Endothelial cell of umbilical vein (primary cell): Measurements from ENCODE around the gene RAB6B. TPM values are rescaled to one million over a fixed set of nuclear protein-coding genes. Genes with fewer than 3 reads are reported as not detected.

Source experiments
- BruUV-seq: library from RNA; stranded (reverse); fragments of 400-500 nt; replicated peaks from 2 replicates; lab custom pipeline; 2021; lab: Mats Ljungman, UMichigan
- CTCF ChIA-PET: fragments of 300-600, 350-600 bp; sonication (Branson Sonifier 250); formaldehyde crosslinking; loops from one replicate; lab custom pipeline; 2021; ENCODE audit warnings: antibody characterized with exemption, inconsistent platforms; lab: Charles Lee
- POLR2A ChIA-PET: fragments of 300-600, 350-600 bp; sonication (Branson Sonifier 250); formaldehyde crosslinking; loops from one replicate; lab custom pipeline; 2021; ENCODE audit warnings: antibody characterized with exemption, inconsistent platforms; lab: Charles Lee
- DNase-seq: peaks from one replicate; pipeline ENCODE4 v3.0.0-alpha.2; 2011; ENCODE audit warnings: low read depth, low spot score
- FAIRE-seq: peaks from 2 replicates; lab custom pipeline; 2011; peaks lifted over from hg19 to GRCh38; lab: Jason Lieb, UNC
- H2AFZ ChIP-seq: 2 replicates; pipeline ENCODE4 v1.6.0; 2012; ENCODE audit warnings: low read depth, low read length, control low read depth, inconsistent platforms
- H3K27ac ChIP-seq: 2 replicates; pipeline ENCODE4 v1.5.1; 2011; ENCODE audit warnings: low read depth, mild to moderate bottlenecking, control low read depth, low read length, moderate library complexity; ENCODE audit not compliant: insufficient read depth
- H3K27me3 ChIP-seq, 2 experiments: 2 replicates each; pipeline versions ENCODE4 v1.6.0 to v1.6.1; 2011; ENCODE audit warnings: low read length in 2 of 2, mixed read lengths in 1 of 2; ENCODE audit not compliant: control insufficient read depth in 2 of 2, insufficient read depth in 2 of 2
- H3K36me3 ChIP-seq, 2 experiments: 2 replicates in 1 of 2; 3 replicates in 1 of 2; pipeline ENCODE4 v1.5.1; 2011; ENCODE audit warnings: low read length in 2 of 2, mild to moderate bottlenecking in 1 of 2, moderate library complexity in 1 of 2; ENCODE audit not compliant: control insufficient read depth in 2 of 2, insufficient read depth in 2 of 2; ENCODE audit errors: extremely low read depth in 1 of 2
- H3K4me1 ChIP-seq: 3 replicates; pipeline ENCODE4 v1.5.1; 2011; ENCODE audit warnings: mild to moderate bottlenecking, low read length; ENCODE audit not compliant: control insufficient read depth, insufficient read depth; ENCODE audit errors: extremely low read depth
- H3K4me2 ChIP-seq: 2 replicates; pipeline ENCODE4 v1.6.1; 2011; ENCODE audit warnings: low read length, control low read depth, mixed read lengths; ENCODE audit not compliant: insufficient read depth
- H3K4me3 ChIP-seq, 3 experiments: fragments of 200-600 bp in 1 of 3; sonication (generic), shearing (Covaris generic) in 1 of 3; replicated peaks in 1 of 3; 2 replicates each; pipeline ENCODE4 v1.5.1; 2011 to 2016; ENCODE audit warnings: control low read depth in 3 of 3, low read length in 3 of 3, mild to moderate bottlenecking in 2 of 3, inconsistent platforms in 1 of 3, low read depth in 1 of 3, moderate library complexity in 1 of 3; ENCODE audit not compliant: insufficient read depth in 1 of 3
- H3K79me2 ChIP-seq: 2 replicates; pipeline ENCODE4 v1.6.0; 2012; ENCODE audit warnings: low read length, inconsistent platforms; ENCODE audit not compliant: control insufficient read depth, insufficient read depth
- H3K9ac ChIP-seq: replicated peaks from 2 replicates; pipeline ENCODE3; 2011; ENCODE audit warnings: low read length, control low read depth; ENCODE audit not compliant: insufficient read depth; ENCODE audit errors: extremely low read depth
- H3K9me1 ChIP-seq: replicated peaks from 3 replicates; pipeline ENCODE4 v1.6.0; 2011; ENCODE audit warnings: mild to moderate bottlenecking, low read length; ENCODE audit not compliant: control insufficient read depth, insufficient read depth; ENCODE audit errors: extremely low read depth
- H3K9me3 ChIP-seq: replicated peaks from 2 replicates; pipeline ENCODE4 v1.5.1; 2012; ENCODE audit warnings: low read length, inconsistent platforms; ENCODE audit not compliant: control insufficient read depth, insufficient read depth
- H4K20me1 ChIP-seq: replicated peaks from 2 replicates; pipeline ENCODE3; 2011; ENCODE audit warnings: mild to moderate bottlenecking, low read length; ENCODE audit not compliant: control insufficient read depth, insufficient read depth; ENCODE audit errors: extremely low read depth
- CTCF ChIP-seq, 2 donors: IDR thresholded peaks; 1 replicate in 1 of 2; 2 replicates in 1 of 2; pipeline ENCODE4 v1.5.1; 2011; ENCODE audit warnings: low read length in 2 of 2, mild to moderate bottlenecking in 2 of 2, moderate library complexity in 2 of 2, control low read depth in 1 of 2, inconsistent platforms in 1 of 2, low read depth in 1 of 2; ENCODE audit not compliant: insufficient read depth in 1 of 2; ENCODE audit errors: extremely low read depth in 1 of 2
- EZH2 ChIP-seq: IDR thresholded peaks from 2 replicates; pipeline ENCODE4 v1.6.1; 2012; ENCODE audit warnings: borderline replicate concordance, low read depth, mild to moderate bottlenecking, moderate library complexity, low read length, inconsistent platforms; ENCODE audit not compliant: severe bottlenecking
- FOS ChIP-seq: IDR thresholded peaks from 2 replicates; pipeline ENCODE4 v1.6.1; 2011; ENCODE audit warnings: mild to moderate bottlenecking, low read length, moderate library complexity, borderline replicate concordance; ENCODE audit not compliant: insufficient read depth
- GATA2 ChIP-seq: IDR thresholded peaks from 2 replicates; pipeline ENCODE4 v1.7.0; 2011; ENCODE audit warnings: low read depth, mild to moderate bottlenecking, moderate library complexity, mixed read lengths, low read length; ENCODE audit not compliant: insufficient read length, insufficient read depth
- JUN ChIP-seq: IDR thresholded peaks from 2 replicates; pipeline ENCODE4 v1.6.1; 2011; ENCODE audit warnings: borderline replicate concordance, low read depth; ENCODE audit not compliant: insufficient read length, insufficient read depth
- MAX ChIP-seq: IDR thresholded peaks from 2 replicates; pipeline ENCODE4 v1.6.1; 2011; ENCODE audit not compliant: insufficient read depth, insufficient read length
- MYC ChIP-seq: IDR thresholded peaks from one replicate; pipeline ENCODE4 v1.6.1; 2011; ENCODE audit warnings: mild to moderate bottlenecking, low read depth, low read length
- POLR2A ChIP-seq: IDR thresholded peaks from 2 replicates; pipeline ENCODE4 v1.6.1; 2012; ENCODE audit warnings: low read depth, mild to moderate bottlenecking, control low read depth, low read length
- POLR2AphosphoS5 ChIP-seq: IDR thresholded peaks from 2 replicates; pipeline ENCODE4 v1.6.1; 2012; ENCODE audit warnings: low read depth, mild to moderate bottlenecking, control low read depth, low read length, moderate library complexity; ENCODE audit not compliant: insufficient read depth
- dilution Hi-C: fragments of 300-500 bp; cut with MboI; formaldehyde crosslinking; loops from one replicate; pipeline ENCODE4 v1.15.0; 2019; ENCODE audit warnings: low sequenced_read_pairs; ENCODE audit not compliant: extremely low pct_ligation_motif_present
- intact Hi-C: fragments of 100-400 bp; cut with micrococcal nuclease; formaldehyde crosslinking; loops from one replicate; pipeline ENCODE4 v1.10.0; 2022
- polyA plus RNA-seq, 4 experiments: library from polyadenylated mRNA; depleted of rRNA in 3 of 4; stranded (reverse) in 3 of 4; unstranded in 1 of 4; fragments of >200 nt; gene quantifications; 2 replicates each; pipeline versions ENCODE4 v1.2.1 to v1.2.3, GENCODE V29; 2011 to 2012; ENCODE audit warnings: missing spikeins in 1 of 4
- total RNA-seq: library from RNA; stranded (reverse); gene quantifications from 2 replicates; pipeline ENCODE4 v1.2.3, GENCODE V29; 2021

The RAB6B gene
- total and polyA plus RNA-seq, 2 donors (not counting 3 experiments of a cell fraction or from before 2014, with no cell fraction given), result 1.7 to 6.7 TPM

GRCh38 chr3:133831966-133832801 is 63.5 kb downstream of the RAB6B start:
- H2AFZ ChIP-seq, result no peak overlapping the region
- no peak for DNase-seq
- no peaks in the 10 kb centered on the region for H4K20me1 ChIP-seq
- no peaks in the 10 kb centered on the region for H3K9me1 ChIP-seq
- no peak for FAIRE-seq
- no peaks in the 10 kb centered on the region for H3K27me3 ChIP-seq
- BruUV-seq, result no TSS peak
- no peak overlapping the region for H3K9ac ChIP-seq
- H3K9me3 ChIP-seq, result no peaks in the 10 kb centered on the region
- dilution Hi-C loops, result no loop called here
- H3K27ac ChIP-seq, result no peak overlapping the region
- POLR2A ChIA-PET, result no interaction called here
- no peak overlapping the region for H3K4me2 ChIP-seq
- no peaks in the 10 kb centered on the region for H3K36me3 ChIP-seq
- no peaks in the 10 kb centered on the region for H3K79me2 ChIP-seq
- no peak for TF ChIP-seq FOS
- TF ChIP-seq JUN, result no peak
- TF ChIP-seq EZH2, result no peak
- TF ChIP-seq MAX, result no peak
- no peak for TF ChIP-seq MYC
- no peak for TF ChIP-seq GATA2
- no peak for TF ChIP-seq CTCF (IDR thresholded peaks at IDR 0.05; ENCODE audit: extremely low read depth in 1 of 2, insufficient read depth in 1 of 2, low read depth in 1 of 2, low read length in 2 of 2)
- TF ChIP-seq POLR2A, result no peak
- no peak for TF ChIP-seq POLR2AphosphoS5
- no peaks in the 10 kb centered on the region for H3K4me1 ChIP-seq
- CTCF ChIA-PET, result interaction anchor here (1.0 kb wide), 1 partner anchor 12 kb away, joined by 3 read pairs; no protein-coding TSS in a partner anchor
- no peak overlapping the region for H3K4me3 ChIP-seq
- intact Hi-C loops, result no loop called here
